Activated CD4-positive, alpha-beta memory T cell treated with anti-CD3 and anti-CD28 coated beads for 36 hours (primary cell): ENCODE results near the gene MCM6. TPM values are rescaled to one million over a fixed set of nuclear protein-coding genes. Genes with fewer than 3 reads are reported as not detected.
"Not testable (repeated sequence)": the region's sequence is repeated elsewhere in the genome, so short reads cannot be mapped to it uniquely, and the experiment has no call there.

Source experiments
- CTCF ChIA-PET: fragments of 350-600 bp; sonication (Branson Sonifier 250); formaldehyde crosslinking; loops from one replicate; lab custom pipeline; 2021; ENCODE audit warnings: antibody characterized with exemption, inconsistent platforms; lab: Charles Lee
- POLR2A ChIA-PET: fragments of 350-600 bp; sonication (Branson Sonifier 250); formaldehyde crosslinking; loops from one replicate; lab custom pipeline; 2021; ENCODE audit warnings: antibody characterized with exemption; lab: Charles Lee
- DNase-seq: peaks from one replicate; pipeline ENCODE4 v3.0.0-alpha.2; 2020
- H3K27ac Mint-ChIP-seq: one replicate; pipeline ENCODE4 v1.8.0; 2021; ENCODE audit warnings: mixed read lengths
- H3K27me3 Mint-ChIP-seq: one replicate; pipeline ENCODE4 v1.8.0; 2021; ENCODE audit warnings: mixed read lengths
- H3K36me3 Mint-ChIP-seq: one replicate; pipeline ENCODE4 v1.8.0; 2021; ENCODE audit warnings: mixed read lengths
- H3K4me1 Mint-ChIP-seq: one replicate; pipeline ENCODE4 v1.8.0; 2021; ENCODE audit warnings: low read depth, mixed read lengths
- H3K4me3 Mint-ChIP-seq: one replicate; pipeline ENCODE4 v1.8.0; 2021; ENCODE audit warnings: mild to moderate bottlenecking, mixed read lengths
- H3K9me3 Mint-ChIP-seq: one replicate; pipeline ENCODE4 v1.8.0; 2021; ENCODE audit warnings: mixed read lengths
- intact Hi-C: fragments of 100-400 bp; cut with micrococcal nuclease; formaldehyde crosslinking; loops from one replicate; pipeline ENCODE4 v1.15.1; 2023
- total RNA-seq, 2 experiments: library from RNA; stranded (reverse); gene quantifications; one replicate each; pipeline ENCODE4 v1.2.3, GENCODE V29; 2021

Gene MCM6
- total RNA-seq, 2 experiments from 2014 or later: 280 to 284 TPM

DNA sequence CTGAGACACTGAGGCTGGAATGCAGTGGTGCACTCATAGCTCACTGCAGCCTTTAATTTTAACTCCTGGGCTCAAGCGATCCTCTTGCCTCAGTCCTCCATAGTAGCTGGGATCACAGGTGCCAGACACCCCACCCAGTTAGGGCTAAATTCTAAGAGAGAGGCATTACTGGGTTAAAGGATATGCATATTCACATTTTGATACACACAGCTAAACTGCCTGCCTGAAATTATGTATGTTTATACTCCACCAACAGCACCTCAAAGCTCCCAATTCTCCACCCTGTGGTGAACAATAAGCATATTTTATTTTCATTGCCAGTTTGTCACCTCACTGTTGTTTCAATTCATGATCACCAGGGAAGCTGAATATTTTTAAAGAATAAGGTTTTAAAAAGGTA, 18.7 kb upstream of the MCM6 start:
- no peaks in the 10 kb centered on the region for H3K27me3 Mint-ChIP-seq
- POLR2A ChIA-PET: interaction anchor here (0.5 to 1.2 kb wide), 2 partner anchors 18 to 1463 kb away, joined by 3 read pairs; partner anchors contain the start of gene MCM6
- no peaks in the 10 kb centered on the region for H3K4me1 Mint-ChIP-seq
- no peak for DNase-seq
- H3K36me3 Mint-ChIP-seq: peaks cover 3% of the 10 kb centered on the region
- CTCF ChIA-PET: no interaction called here
- no peak overlapping the region for H3K4me3 Mint-ChIP-seq
- no peaks in the 10 kb centered on the region for H3K9me3 Mint-ChIP-seq
- intact Hi-C loops: no loop called here
- H3K27ac Mint-ChIP-seq: no peak overlapping the region

DNA sequence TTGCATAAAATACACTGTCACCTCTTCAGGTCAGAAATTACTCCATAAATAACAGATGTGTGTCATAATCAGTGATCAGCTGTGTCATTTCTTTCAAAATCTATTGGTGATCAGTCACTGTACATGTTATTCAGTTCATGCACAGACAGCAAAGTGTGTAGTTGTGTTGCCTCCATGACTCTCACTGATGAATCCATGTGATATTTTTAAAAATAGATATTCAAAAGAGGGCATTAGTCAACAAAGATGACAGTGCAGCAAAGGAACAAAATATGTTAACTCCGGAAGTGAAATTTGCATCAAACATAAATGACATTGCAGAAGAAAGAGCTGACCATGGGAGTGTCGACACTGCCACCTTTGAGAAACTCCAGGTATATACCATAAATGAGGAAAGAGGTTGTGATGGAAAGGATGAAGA, 17.1 kb upstream of the MCM6 start:
- Mint-ChIP-seq H3K9me3 (no peaks in the 10 kb centered on the region), H3K27me3 (no peaks in the 10 kb centered on the region), H3K27ac (no peak overlapping the region), H3K4me1 (no peaks in the 10 kb centered on the region), H3K4me3 (no peak overlapping the region), H3K36me3 (peaks cover 3% of the 10 kb centered on the region)
- ChIA-PET POLR2A (interaction anchor here (0.8 to 1.7 kb wide), 2 partner anchors 17 to 18 kb away, joined by 3 to 4 read pairs; partner anchors contain the start of gene MCM6), CTCF (no interaction called here)
- intact Hi-C loops: no loop called here
- no peak for DNase-seq

DNA sequence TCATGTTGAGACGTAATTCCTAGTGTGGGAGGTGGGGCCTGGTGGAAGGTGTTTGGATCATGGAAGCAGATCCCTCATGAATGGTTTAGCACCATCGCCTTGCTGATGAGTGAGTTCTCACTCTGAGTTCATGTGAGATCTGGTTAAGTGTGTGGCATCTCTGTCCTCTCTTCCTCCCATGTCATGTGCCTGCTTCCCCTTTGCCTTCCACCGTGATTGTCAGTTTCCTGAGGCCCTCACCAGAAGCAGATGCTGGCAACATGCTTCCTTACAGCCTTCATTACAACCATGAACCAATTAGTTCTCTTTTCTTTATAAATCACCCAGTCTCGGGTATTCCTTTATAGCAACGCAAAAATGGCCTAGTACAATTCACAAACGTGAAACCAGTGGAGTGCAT, 14.6 kb upstream of the MCM6 start:
- intact Hi-C loops: no loop called here
- Mint-ChIP-seq H3K36me3 (no peaks in the 10 kb centered on the region), H3K4me3 (no peak overlapping the region), H3K27ac (no peak overlapping the region), H3K9me3 (no peaks in the 10 kb centered on the region), H3K4me1 (no peaks in the 10 kb centered on the region), H3K27me3 (no peaks in the 10 kb centered on the region)
- ChIA-PET POLR2A (no interaction called here), CTCF (no interaction called here)
- no peak for DNase-seq

GRCh38 chr2:135890149-135890548, 13.9 kb upstream of the MCM6 start:
- intact Hi-C loops: no loop called here
- CTCF ChIA-PET: no interaction called here
- Mint-ChIP-seq H3K27me3 (peaks cover 5% of the 10 kb centered on the region), H3K36me3 (no peaks in the 10 kb centered on the region), H3K4me3 (no peak overlapping the region), H3K9me3 (no peaks in the 10 kb centered on the region), H3K27ac (no peak overlapping the region), H3K4me1 (no peaks in the 10 kb centered on the region)
- DNase-seq: no peak
- POLR2A ChIA-PET: no interaction called here

- POLR2A ChIA-PET: interaction anchor here (1.2 kb wide), 1 partner anchor 13 kb away, joined by 3 read pairs; no protein-coding TSS in a partner anchor
These were observed 12.3 kb upstream of the MCM6 start for GRCh38 chr2:135888587-135888986.

GRCh38 chr2:135885709-135886108, 9.5 kb upstream of the MCM6 start:
- CTCF ChIA-PET: interaction anchor here (1.2 kb wide), 1 partner anchor 28 kb away, joined by 6 read pairs; no protein-coding TSS in a partner anchor
- Mint-ChIP-seq H3K9me3 (no peaks in the 10 kb centered on the region), H3K27me3 (peaks cover 8% of the 10 kb centered on the region), H3K4me3 (no peak overlapping the region), H3K36me3 (no peaks in the 10 kb centered on the region), H3K4me1 (no peaks in the 10 kb centered on the region), H3K27ac (no peak overlapping the region)
- intact Hi-C loops: no loop called here
- no peak for DNase-seq
- POLR2A ChIA-PET: interaction anchor here (1.0 kb wide), 1 partner anchor 10 kb away, joined by 3 read pairs; no protein-coding TSS in a partner anchor

More at GRCh38 chr2:135888587-135888986, 12.3 kb upstream of the MCM6 start:
- H3K4me1 Mint-ChIP-seq, DNase-seq, H3K36me3 Mint-ChIP-seq, H3K9me3 Mint-ChIP-seq, intact Hi-C loops, H3K4me3 Mint-ChIP-seq, H3K27me3 Mint-ChIP-seq, H3K27ac Mint-ChIP-seq: not testable (repeated sequence)
- CTCF ChIA-PET: interaction anchor here (1.0 kb wide), 1 partner anchor 495 kb away, joined by 3 read pairs; no protein-coding TSS in a partner anchor

DNA sequence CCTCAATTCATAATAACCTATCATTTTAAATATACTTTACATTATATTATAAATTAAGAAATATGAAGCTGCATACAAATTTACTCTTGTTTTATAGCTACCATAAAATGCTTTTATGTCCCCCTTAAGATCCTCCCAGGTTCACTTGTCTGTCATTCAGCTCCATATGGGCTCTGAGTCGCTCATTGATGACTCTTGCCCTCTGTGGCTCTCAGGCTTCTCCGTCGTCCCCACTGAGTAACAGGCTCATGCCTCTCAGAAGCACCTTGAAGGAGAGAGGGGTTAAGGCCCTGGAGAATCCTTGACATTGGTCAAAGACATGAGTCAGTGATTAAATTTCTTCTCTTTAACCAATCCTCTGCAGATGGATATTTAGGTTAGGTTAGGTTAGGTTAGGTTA, 6.2 kb upstream of the MCM6 start:
- ChIA-PET POLR2A (no interaction called here), CTCF (interaction anchor here (0.6 to 0.7 kb wide), 2 partner anchors 16 to 652 kb away, joined by 3 to 6 read pairs; no protein-coding TSS in a partner anchor)
- intact Hi-C loops: no loop called here
- no peak overlapping the region for H3K27ac Mint-ChIP-seq
- DNase-seq: no peak
- peaks cover 8% of the 10 kb centered on the region for H3K27me3 Mint-ChIP-seq
- H3K36me3 Mint-ChIP-seq: no peaks in the 10 kb centered on the region
- H3K9me3 Mint-ChIP-seq: no peaks in the 10 kb centered on the region
- H3K4me1 Mint-ChIP-seq: peaks cover 3% of the 10 kb centered on the region
- no peak overlapping the region for H3K4me3 Mint-ChIP-seq

DNA sequence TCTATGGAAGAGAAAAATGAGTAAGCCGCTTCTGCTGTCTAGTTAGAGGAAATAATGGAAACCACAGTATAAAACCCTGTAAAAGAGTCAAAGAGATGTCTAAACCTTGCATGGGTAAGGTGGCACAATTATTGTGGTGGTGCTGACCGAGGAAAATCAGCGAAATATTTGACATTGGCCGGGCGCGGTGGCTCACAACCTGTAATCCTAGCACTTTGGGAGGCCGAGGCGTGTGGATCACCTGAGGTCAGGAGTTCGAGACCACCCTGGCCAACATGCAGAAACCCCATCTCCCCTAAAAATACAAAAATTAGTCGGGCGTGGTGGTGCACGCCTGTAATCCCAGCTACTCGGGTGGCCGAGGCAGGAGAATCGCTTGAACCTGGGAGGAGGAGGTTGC, 527 bp upstream of the MCM6 start:
- H3K27me3 Mint-ChIP-seq, H3K9me3 Mint-ChIP-seq, CTCF ChIA-PET: not testable (repeated sequence)
- Mint-ChIP-seq H3K4me3 (peak overlapping the region; percentile 90), H3K36me3 (peaks cover 44% of the 10 kb centered on the region), H3K27ac (peak overlapping the region; percentile 98), H3K4me1 (peaks cover 33% of the 10 kb centered on the region)
- peak; percentile 18 for DNase-seq
- intact Hi-C loops: loop anchor here (1.0 to 2.0 kb wide), 7 partner anchors 56 to 958 kb away; partner anchors contain the start of genes CCNT2, CXCR4, DARS1 and R3HDM1
- POLR2A ChIA-PET: interaction anchor here (0.5 to 1.9 kb wide), 14 partner anchors 12 to 509 kb away, joined by 3 to 11 read pairs (median 4); partner anchors contain the start of gene DARS1

DNA sequence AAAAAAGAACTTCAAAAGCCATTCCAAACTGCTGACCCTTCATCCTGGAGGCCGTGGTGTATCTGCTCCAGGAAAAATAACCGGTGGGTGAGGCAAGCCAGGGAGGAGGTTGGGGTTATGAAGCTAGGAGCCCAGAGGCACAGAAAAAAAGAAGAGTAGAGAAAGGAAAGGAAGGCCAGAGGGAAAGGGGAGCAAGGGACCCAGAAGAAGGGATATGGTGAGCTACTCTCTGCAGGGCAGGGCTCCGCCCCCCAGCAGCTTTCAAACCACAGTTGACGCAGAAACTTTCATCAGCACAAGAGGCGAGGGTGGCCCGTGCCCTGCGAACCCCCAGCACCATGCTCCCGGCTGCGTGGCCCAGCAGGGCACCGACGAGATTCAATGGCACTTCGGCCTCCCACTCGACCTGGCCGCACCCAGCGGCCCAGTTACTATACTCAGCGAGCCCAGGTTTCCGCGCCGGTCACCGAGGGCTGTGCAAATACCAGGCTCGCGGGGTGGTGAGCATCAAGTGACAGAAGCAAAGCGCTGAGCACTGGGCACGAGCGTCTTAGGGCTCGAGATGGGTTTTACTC, 665 bp downstream of the MCM6 start:
- Mint-ChIP-seq H3K27me3 (peaks cover 2% of the 10 kb centered on the region), H3K9me3 (no peaks in the 10 kb centered on the region), H3K27ac (peak overlapping the region; percentile 98), H3K36me3 (peaks cover 56% of the 10 kb centered on the region), H3K4me3 (peak overlapping the region; percentile 90), H3K4me1 (peaks cover 45% of the 10 kb centered on the region)
- intact Hi-C loops: loop anchor here (1.0 to 2.0 kb wide), 10 partner anchors 55 to 957 kb away; partner anchors contain the start of genes CCNT2, CXCR4, DARS1 and R3HDM1
- peak; percentile 88 for DNase-seq
- POLR2A ChIA-PET: interaction anchor here (0.6 to 1.9 kb wide), 17 partner anchors 11 to 508 kb away, joined by 3 to 20 read pairs (median 4); partner anchors contain the start of genes DARS1, R3HDM1 and ZRANB3
- CTCF ChIA-PET: interaction anchor here (1.0 to 1.4 kb wide), 4 partner anchors 132 to 511 kb away, joined by 3 read pairs; no protein-coding TSS in a partner anchor

- peaks cover 2% of the 10 kb centered on the region for H3K27me3 Mint-ChIP-seq
- DNase-seq: peak; percentile 49
- no peaks in the 10 kb centered on the region for H3K9me3 Mint-ChIP-seq
- peak overlapping the region; percentile 90 for H3K4me3 Mint-ChIP-seq
- H3K4me1 Mint-ChIP-seq: peaks cover 50% of the 10 kb centered on the region
- ChIA-PET POLR2A (interaction anchor here (0.6 to 1.9 kb wide), 16 partner anchors 11 to 509 kb away, joined by 3 to 20 read pairs (median 3); partner anchors contain the start of genes R3HDM1 and ZRANB3), CTCF (interaction anchor here (0.6 to 1.4 kb wide), 5 partner anchors 132 to 512 kb away, joined by 3 read pairs; no protein-coding TSS in a partner anchor)
- H3K27ac Mint-ChIP-seq: peak overlapping the region; percentile 98
- H3K36me3 Mint-ChIP-seq: peaks cover 63% of the 10 kb centered on the region
- intact Hi-C loops: loop anchor here (1.0 to 5.0 kb wide), 4 partner anchors 182 to 822 kb away; partner anchors contain the start of gene RAB3GAP1
These were observed 1.4 kb downstream of the MCM6 start for GRCh38 chr2:135874777-135875365.

DNA sequence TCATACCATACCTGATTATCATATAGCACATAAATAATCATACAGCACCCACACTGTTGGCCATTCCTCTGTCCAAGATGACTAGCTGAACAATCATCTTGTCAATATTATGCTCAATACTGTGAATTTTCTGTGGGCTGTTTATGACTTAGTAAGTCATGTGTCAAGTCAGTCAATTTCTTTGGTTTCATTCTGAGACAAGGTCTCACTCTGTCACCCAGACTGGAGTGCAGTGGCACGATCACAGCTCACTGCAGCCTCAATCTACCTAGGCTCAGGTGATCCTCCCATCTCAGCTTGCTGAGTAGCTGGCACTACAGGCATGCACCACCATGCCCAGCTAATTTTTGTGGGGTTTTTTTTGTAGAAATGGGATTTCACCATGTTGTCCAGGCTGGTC, 5.7 kb downstream of the MCM6 start:
- CTCF ChIA-PET: interaction anchor here (0.6 to 1.2 kb wide), 5 partner anchors 26 to 514 kb away, joined by 3 to 8 read pairs (median 5); no protein-coding TSS in a partner anchor
- H3K27ac Mint-ChIP-seq: peak overlapping the region; percentile 44
- intact Hi-C loops: loop anchor here (1.0 to 5.0 kb wide), 2 partner anchors 457 to 512 kb away; no protein-coding TSS in a partner anchor

More for the DNA sequence above, 5.7 kb downstream of the MCM6 start:
- H3K4me1 Mint-ChIP-seq: peaks cover 55% of the 10 kb centered on the region
- no peaks in the 10 kb centered on the region for H3K27me3 Mint-ChIP-seq
- no peak overlapping the region for H3K4me3 Mint-ChIP-seq
- DNase-seq: peak; percentile 64
- H3K9me3 Mint-ChIP-seq: no peaks in the 10 kb centered on the region
- POLR2A ChIA-PET: interaction anchor here (0.5 to 1.7 kb wide), 6 partner anchors 13 to 514 kb away, joined by 3 to 7 read pairs (median 3); no protein-coding TSS in a partner anchor
- peaks cover 93% of the 10 kb centered on the region for H3K36me3 Mint-ChIP-seq
